K562 (cell line): ENCODE results near the gene INPPL1. TPM values are rescaled to one million over a fixed set of nuclear protein-coding genes. Genes with fewer than 3 reads are reported as not detected.
A peak's percentile ranks its signal among the peaks of the same experiment; 100 is the strongest.

ENCODE experiments used
- ATAC-seq: fragments of 200-7000 bp; cut with Tn5 transposase; 3 replicates; pipeline ENCODE4 v1.9.1; 2020; ENCODE audit warnings: moderate library complexity
- BruUV-seq: library from RNA; stranded (reverse); fragments of 400-500 nt; replicated peaks from 2 replicates; lab custom pipeline; 2021; lab: Mats Ljungman, UMichigan
- CTCF ChIA-PET: fragments of 300-600 bp; formaldehyde crosslinking; extraction: SDS; loops from one replicate; lab custom pipeline; 2021; ENCODE audit warnings: low intra/inter-chr PET ratio; lab: Yijun Ruan, JAX
- POLR2A ChIA-PET: fragments of 300-600, 350-650 bp; sonication (Branson Sonifier 250); formaldehyde crosslinking; extraction: SDS; loops from one replicate; lab custom pipeline; 2021; ENCODE audit warnings: antibody characterized with exemption, inconsistent platforms; lab: Yijun Ruan, JAX
- DNase-seq, 4 experiments: peaks; one replicate each; pipeline versions ENCODE4 v3.0.0 to v3.0.0-alpha.2; 2011 to 2018; ENCODE audit warnings: low spot score in 3 of 4, mixed read lengths in 3 of 4; ENCODE audit errors: extremely low read depth in 1 of 4
- FAIRE-seq: peaks from 2 replicates; lab custom pipeline; 2011; peaks lifted over from hg19 to GRCh38; lab: Jason Lieb, UNC
- H2AFZ ChIP-seq: 2 replicates; pipeline ENCODE4 v1.6.0; 2011; ENCODE audit warnings: low read depth, low read length, control low read depth, inconsistent platforms
- H3K27ac ChIP-seq: fragments of 200-600 bp; 3 replicates; pipeline ENCODE4 v1.8.0; 2011; ENCODE audit warnings: low read depth, mild to moderate bottlenecking, control low read depth, inconsistent platforms, low read length, moderate library complexity, mixed read lengths; ENCODE audit errors: extremely low read depth
- H3K27me3 ChIP-seq, 2 experiments: fragments of 300-600 bp in 1 of 2; 2 replicates in 1 of 2; 3 replicates in 1 of 2; pipeline versions ENCODE4 v1.6.0 to v1.8.0; 2011; ENCODE audit warnings: inconsistent platforms in 2 of 2, low read length in 2 of 2, mild to moderate bottlenecking in 1 of 2, mixed read lengths in 1 of 2, moderate library complexity in 1 of 2; ENCODE audit not compliant: control insufficient read depth in 2 of 2, insufficient read depth in 2 of 2
- H3K36me3 ChIP-seq: fragments of 300-600 bp; 3 replicates; pipeline ENCODE4 v1.8.0; 2011; ENCODE audit warnings: mild to moderate bottlenecking, low read length, inconsistent platforms; ENCODE audit not compliant: control insufficient read depth, insufficient read depth
- H3K4me1 ChIP-seq, 2 experiments: fragments of 200-600 bp in 1 of 2; replicated peaks in 1 of 2; 2 replicates in 1 of 2; 3 replicates in 1 of 2; pipeline versions ENCODE4 v1.5.1 to v1.8.0; 2011; ENCODE audit warnings: inconsistent platforms in 2 of 2, low read length in 2 of 2, mild to moderate bottlenecking in 1 of 2, mixed read lengths in 1 of 2, moderate library complexity in 1 of 2; ENCODE audit not compliant: control insufficient read depth in 2 of 2, insufficient read depth in 2 of 2
- H3K4me2 ChIP-seq: 2 replicates; pipeline ENCODE4 v1.6.1; 2011; ENCODE audit warnings: low read length, control low read depth, inconsistent platforms, mixed read lengths; ENCODE audit not compliant: insufficient read depth
- H3K4me3 ChIP-seq: fragments of 200-600 bp; sonication (generic), shearing (Covaris generic); 2 replicates; pipeline ENCODE4 v1.5.1; 2016; ENCODE audit warnings: control low read depth, inconsistent platforms
- H3K79me2 ChIP-seq: fragments of 200-600 bp; 3 replicates; pipeline ENCODE4 v1.8.0; 2011; ENCODE audit warnings: low read length, inconsistent platforms; ENCODE audit not compliant: control insufficient read depth, insufficient read depth
- H3K9ac ChIP-seq, 2 experiments: 2 replicates each; pipeline versions ENCODE4 v1.6.0 to v1.6.1; 2011; ENCODE audit warnings: low read depth in 2 of 2, low read length in 2 of 2, control low read depth in 1 of 2, inconsistent platforms in 1 of 2, mild to moderate bottlenecking in 1 of 2, mixed read lengths in 1 of 2; ENCODE audit not compliant: insufficient read depth in 1 of 2
- H3K9me1 ChIP-seq: one replicate; pipeline ENCODE4 v1.6.0; 2011; ENCODE audit warnings: inconsistent platforms, mild to moderate bottlenecking, low read length, moderate library complexity; ENCODE audit not compliant: control insufficient read depth, insufficient read depth
- H3K9me3 ChIP-seq: replicated peaks from 2 replicates; pipeline ENCODE4 v1.5.1; 2011; ENCODE audit warnings: low read depth, low read length, inconsistent platforms; ENCODE audit not compliant: control insufficient read depth, insufficient read depth
- H4K20me1 ChIP-seq: replicated peaks from 2 replicates; pipeline ENCODE4 v1.6.1; 2011; ENCODE audit warnings: low read length, inconsistent platforms, mixed read lengths; ENCODE audit not compliant: control insufficient read depth, insufficient read depth
- CHD2 ChIP-seq: IDR thresholded peaks from 2 replicates; pipeline ENCODE4 v1.6.1; 2011; ENCODE audit warnings: low read depth, low read length
- ETS1 ChIP-seq: conservative IDR thresholded peaks from 2 replicates; pipeline ENCODE4 v1.6.1; 2011; ENCODE audit warnings: low read depth, mild to moderate bottlenecking, low read length; ENCODE audit not compliant: control insufficient read depth
- IRF1 ChIP-seq: sonication (generic); formaldehyde crosslinking; IDR thresholded peaks from 2 replicates; pipeline ENCODE4 v1.8.0; 2022; ENCODE audit warnings: missing genetic modification reagents, mild to moderate bottlenecking, borderline replicate concordance
- PHB2 ChIP-seq: fragments of 450-650 bp; IDR thresholded peaks from 2 replicates; pipeline ENCODE4 v1.6.1; 2017; ENCODE audit warnings: low read depth
- POLR2G ChIP-seq: fragments of 200-400 bp; formaldehyde crosslinking; IDR thresholded peaks from 2 replicates; pipeline ENCODE4 v1.6.1; 2017; ENCODE audit warnings: low read depth, mild to moderate bottlenecking, antibody characterized with exemption, low read length, moderate library complexity
- STAT5B ChIP-seq: fragments of 250-450 bp; sonication (Bioruptor Pico); IDR thresholded peaks from 2 replicates; pipeline ENCODE4 v1.8.0; 2021; ENCODE audit warnings: mild to moderate bottlenecking, inconsistent platforms
- ZNF146 ChIP-seq: IDR thresholded peaks from one replicate; pipeline ENCODE4 v1.6.1; 2018; ENCODE audit warnings: missing compliant biosample characterization; ENCODE audit not compliant: unreplicated experiment
- ZNF316 ChIP-seq: fragments of 450-650 bp; IDR thresholded peaks from 2 replicates; pipeline ENCODE4 v1.6.1; 2016
- ZNF583 ChIP-seq: fragments of 250-450 bp; sonication (Bioruptor Pico); IDR thresholded peaks from 2 replicates; pipeline ENCODE4 v1.4.0; 2020
- WGBS: fragments of 100-300 bp; shearing (Covaris generic); methylation state at CpG from one replicate; pipeline ENCODE4 v1.1.6; 2016; ENCODE audit warnings: low coverage, mixed read lengths; ENCODE audit not compliant: insufficient coverage; ENCODE audit errors: missing lambda C conversion rate; 5-methylcytosine and 5-hydroxymethylcytosine counted together
- in situ Hi-C: fragments of 300-500 bp; cut with MboI; formaldehyde crosslinking; loops from 4 replicates; pipeline ENCODE4 v1.15.0; 2018; ENCODE audit warnings: inconsistent platforms, mixed read lengths
- intact Hi-C: fragments of 100-400 bp; cut with micrococcal nuclease; formaldehyde crosslinking; loops from 2 replicates; pipeline ENCODE4 v1.14.2; 2022
- polyA plus RNA-seq, 8 experiments: library from polyadenylated mRNA; depleted of rRNA in 4 of 8; stranded (reverse) in 5 of 8; unstranded in 3 of 8; fragments of >200 nt; fragmentation: Nextera tagmentation in 2 of 8; fragmentation: Illumina TruSeq in 1 of 8; extraction: Ambion mirVana in 2 of 8; extraction: Trizol in 1 of 8; gene quantifications; 2 replicates each; pipeline versions ENCODE4 v1.2.1 to v1.2.3, GENCODE V29; 2011 to 2014; ENCODE audit warnings: inconsistent platforms in 1 of 8, missing spikeins in 1 of 8
- total RNA-seq, 7 experiments: library from RNA; depleted of rRNA in 6 of 7; stranded (reverse); fragments of >200 nt in 6 of 7; fragmentation: Illumina TruSeq in 2 of 7; extraction: Trizol in 2 of 7; gene quantifications; 2 replicates each; pipeline versions ENCODE4 v1.2.1 to v1.2.3, GENCODE V29; 2011 to 2021; ENCODE audit warnings: low replicate concordance in 1 of 7

Gene INPPL1
- total and polyA plus RNA-seq, 9 of the 15 experiments (the other 6 are each of a cell fraction or from before 2014, with no cell fraction given) = 0.55 to 137 (median 61.6) TPM

GRCh38 chr11:72229925-72230763 lies 5.6 kb downstream of the INPPL1 start:
- ChIA-PET POLR2A (interaction anchor here (0.6 to 1.1 kb wide), 5 partner anchors 9 to 78 kb away, joined by 3 to 5 read pairs (median 3); no protein-coding TSS in a partner anchor), CTCF (no interaction called here)
- Histone ChIP-seq H3K9me1 (peaks cover 8% of the 10 kb centered on the region), H2AFZ (no peak overlapping the region), H3K27ac (no peak overlapping the region), H3K27me3 (no peaks in the 10 kb centered on the region), H3K9ac (no peak overlapping the region), H3K36me3 (peaks cover 91% of the 10 kb centered on the region), H4K20me1 (no peaks in the 10 kb centered on the region), H3K79me2 (peaks cover 14% of the 10 kb centered on the region), H3K9me3 (no peaks in the 10 kb centered on the region), H3K4me2 (no peak overlapping the region), H3K4me1 (peaks cover 9 to 29% of the 10 kb centered on the region in 2 experiments), H3K4me3 (no peak overlapping the region)
- in situ Hi-C loops (no loop called here), intact Hi-C loops (no loop called here)
- 93% methylated on average over 19 of the region's 21 CpGs for WGBS
- FAIRE-seq (no peak), ATAC-seq (no peak), DNase-seq (no peak)
- BruUV-seq = no TSS peak
- no peak for TF ChIP-seq ETS1
- TF ChIP-seq STAT5B = no peak
- TF ChIP-seq ZNF146 = no peak
- no peak for TF ChIP-seq PHB2
- TF ChIP-seq IRF1 (CRISPR knock-in tag) = no peak
- no peak for TF ChIP-seq ZNF316
- TF ChIP-seq ZNF583 = no peak
- TF ChIP-seq POLR2G = peak; percentile 45; the same call in 1 of the 2 replicates
- TF ChIP-seq CHD2 = no peak
